NCI-H2081 (cell line): Measurements from ENCODE around the gene SLC35G6.
"Not testable (repeated sequence)": the region's sequence is repeated elsewhere in the genome, so short reads cannot be mapped to it uniquely, and the experiment has no call there.

Experiments
- DNase-seq, 2 experiments: peaks; one replicate each; lab custom pipeline; 2025; lab: John Stamatoyannopoulos, UW

The SLC35G6 gene

DNA sequence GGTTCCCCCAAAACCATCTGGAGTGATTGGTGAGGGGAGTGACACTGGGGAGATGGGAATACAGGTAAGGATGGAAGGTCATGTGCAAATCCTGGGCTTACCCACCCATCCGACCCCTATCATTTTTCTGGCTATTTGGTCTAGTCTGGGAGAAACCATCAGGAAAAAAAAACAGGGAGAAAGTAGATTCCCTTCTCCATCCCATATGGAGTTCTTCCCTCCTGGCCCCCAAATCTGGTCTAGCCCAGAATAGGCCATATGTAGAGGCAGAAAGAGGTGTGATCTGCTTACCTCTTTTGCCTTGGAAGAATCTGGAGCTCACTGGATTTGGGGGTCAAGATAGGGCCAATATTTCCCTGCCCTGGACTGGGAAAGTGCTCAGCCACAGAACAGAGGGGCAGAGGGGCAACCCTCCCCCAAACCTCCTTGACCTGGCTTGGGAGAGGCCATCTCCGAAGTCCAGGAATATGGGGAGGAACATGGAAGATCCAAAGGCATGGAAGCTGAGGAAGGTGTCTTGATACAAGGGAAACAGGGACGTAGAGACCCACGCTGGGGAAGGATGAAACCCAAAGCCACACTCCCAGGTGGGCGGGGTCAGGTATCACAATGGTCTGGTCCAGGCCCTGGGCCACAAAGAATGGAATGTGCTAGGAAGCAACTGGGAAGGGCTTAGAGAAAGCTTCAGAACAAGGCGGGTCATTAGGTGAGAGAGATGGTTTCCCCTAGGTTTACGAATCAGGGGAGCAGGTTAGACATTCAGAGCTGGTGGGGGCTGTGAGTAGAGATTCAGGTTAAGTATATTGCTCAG, 20.2 kb upstream of the SLC35G6 start:
- DNase-seq, result no peak

GRCh38 chr17:7462474-7463371, 18.5 kb upstream of the SLC35G6 start:
- DNase-seq, result no peak

GRCh38 chr17:7463372-7463846, 17.8 kb upstream of the SLC35G6 start:
- no peak for DNase-seq

- DNase-seq, result no peak
Measured at GRCh38 chr17:7464081-7464480, 17.2 kb upstream of the SLC35G6 start.

- DNase-seq, result no peak
Measured at GRCh38 chr17:7465597-7466275, 15.5 kb upstream of the SLC35G6 start.

- DNase-seq, result no peak
Measured at GRCh38 chr17:7466318-7466638, 15.0 kb upstream of the SLC35G6 start.

GRCh38 chr17:7466639-7467341, 14.5 kb upstream of the SLC35G6 start:
- no peak for DNase-seq

DNA sequence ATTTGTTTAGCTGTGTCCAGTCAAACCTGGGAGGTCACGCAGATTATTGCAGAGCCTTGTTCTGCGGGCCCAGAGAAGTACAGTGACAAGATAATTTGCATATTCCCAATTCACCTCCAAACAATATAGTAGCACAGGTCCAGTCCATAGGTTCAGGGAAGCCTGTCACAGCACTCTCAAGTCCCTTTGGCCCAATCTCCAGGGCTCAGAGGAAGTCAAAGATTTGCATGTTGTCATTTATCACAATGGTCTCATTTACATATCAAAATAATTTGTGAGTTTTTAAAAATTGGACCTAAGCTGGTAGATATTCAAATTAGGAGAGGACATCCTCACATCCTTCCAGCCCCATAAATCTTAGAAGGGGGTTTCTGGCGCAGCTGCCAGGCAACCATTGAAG, 13.7 kb upstream of the SLC35G6 start:
- DNase-seq, result no peak

DNA sequence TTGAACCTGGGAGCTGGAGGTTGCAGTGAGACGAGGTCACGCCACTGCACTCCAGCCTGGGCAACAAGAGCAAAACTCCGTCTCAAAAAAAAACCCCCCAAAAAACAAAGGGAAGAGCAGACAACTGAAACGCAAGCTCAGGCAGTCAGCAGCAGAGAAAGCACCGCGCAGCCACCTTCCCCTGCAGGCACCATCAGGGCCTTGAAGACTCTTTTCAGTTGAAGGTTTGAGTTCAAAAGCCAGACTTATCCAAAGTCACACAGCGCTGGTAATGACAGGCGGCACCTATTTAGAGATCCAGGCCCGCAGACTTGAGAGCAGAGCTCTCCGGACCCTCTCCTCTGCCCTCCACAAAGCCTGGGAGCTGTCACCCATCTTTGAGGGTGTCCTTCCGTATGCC, 13.0 kb upstream of the SLC35G6 start:
- DNase-seq, result no peak

GRCh38 chr17:7468804-7469389, 12.3 kb upstream of the SLC35G6 start:
- no peak for DNase-seq

DNA sequence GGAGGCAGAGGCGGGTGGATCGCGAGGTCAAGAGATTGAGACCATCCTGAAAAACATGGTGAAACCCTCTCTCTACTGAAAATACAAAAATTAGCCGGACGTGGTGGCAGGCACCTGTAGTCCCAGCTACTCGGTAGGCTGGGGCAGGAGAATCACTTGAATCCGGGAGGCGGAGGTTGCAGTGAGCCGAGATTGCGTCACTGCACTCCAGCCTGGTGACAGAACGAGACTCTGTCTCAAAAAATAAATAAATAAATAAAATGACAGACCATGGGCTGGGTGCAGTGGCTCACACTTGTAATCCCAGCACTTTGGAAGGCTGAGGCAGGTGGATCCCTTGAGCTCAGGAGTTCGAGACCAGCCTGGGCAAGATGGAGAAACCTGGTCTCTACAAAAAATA, 11.4 kb upstream of the SLC35G6 start:
- DNase-seq, result not testable (repeated sequence)

DNA sequence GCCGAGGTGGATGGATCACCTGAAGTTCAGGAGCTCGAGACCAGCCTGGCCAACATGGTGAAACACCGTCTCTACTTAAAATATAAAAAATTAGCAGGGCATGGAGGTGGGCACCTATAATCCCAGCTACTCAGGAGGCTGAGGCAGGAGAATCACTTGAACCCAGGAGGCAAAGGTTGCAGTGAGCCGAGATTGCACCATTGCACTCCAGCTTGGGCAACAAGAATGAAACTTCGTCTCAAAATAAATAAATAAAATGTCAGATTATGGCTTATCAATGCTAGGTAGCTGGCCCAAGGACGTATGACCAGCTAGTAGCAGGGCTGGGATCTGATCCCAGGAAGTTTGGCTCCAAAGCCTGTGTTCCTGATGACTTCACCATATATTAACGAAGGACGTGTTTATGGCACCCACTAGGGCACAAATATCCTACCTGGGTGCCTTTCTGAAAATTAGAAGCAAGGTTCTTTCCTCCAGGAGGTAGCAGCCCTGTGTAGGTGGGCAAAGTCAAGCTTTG, 10.7 kb upstream of the SLC35G6 start:
- not testable (repeated sequence) for DNase-seq

GRCh38 chr17:7471729-7472128, 9.5 kb upstream of the SLC35G6 start:
- DNase-seq, result no peak

DNA sequence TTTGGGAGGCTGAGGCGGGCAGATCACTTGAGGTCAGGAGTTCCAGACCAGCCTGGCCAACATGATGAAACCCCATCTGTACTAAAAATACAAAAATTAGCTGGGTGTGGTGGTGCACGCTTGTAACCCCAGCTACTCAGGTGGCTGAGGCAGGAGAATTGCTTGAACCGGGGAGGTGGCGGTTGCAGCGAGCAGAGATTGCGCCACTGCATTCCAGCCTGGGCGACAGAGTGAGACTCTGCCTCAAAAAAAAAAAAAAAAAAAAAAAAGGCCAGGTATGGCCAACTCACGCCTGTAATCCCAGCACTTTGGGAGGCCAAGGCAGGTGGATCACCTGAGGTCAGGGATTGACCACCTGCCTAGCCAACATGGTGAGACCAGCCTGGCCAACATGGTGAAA, 6.5 kb upstream of the SLC35G6 start:
- DNase-seq, result not testable (repeated sequence)

GRCh38 chr17:7475764-7476422, 5.4 kb upstream of the SLC35G6 start:
- DNase-seq, result no peak

- no peak for DNase-seq
Measured at GRCh38 chr17:7476494-7476893, 4.8 kb upstream of the SLC35G6 start.

GRCh38 chr17:7476951-7477350, 4.3 kb upstream of the SLC35G6 start:
- DNase-seq, result no peak

DNA sequence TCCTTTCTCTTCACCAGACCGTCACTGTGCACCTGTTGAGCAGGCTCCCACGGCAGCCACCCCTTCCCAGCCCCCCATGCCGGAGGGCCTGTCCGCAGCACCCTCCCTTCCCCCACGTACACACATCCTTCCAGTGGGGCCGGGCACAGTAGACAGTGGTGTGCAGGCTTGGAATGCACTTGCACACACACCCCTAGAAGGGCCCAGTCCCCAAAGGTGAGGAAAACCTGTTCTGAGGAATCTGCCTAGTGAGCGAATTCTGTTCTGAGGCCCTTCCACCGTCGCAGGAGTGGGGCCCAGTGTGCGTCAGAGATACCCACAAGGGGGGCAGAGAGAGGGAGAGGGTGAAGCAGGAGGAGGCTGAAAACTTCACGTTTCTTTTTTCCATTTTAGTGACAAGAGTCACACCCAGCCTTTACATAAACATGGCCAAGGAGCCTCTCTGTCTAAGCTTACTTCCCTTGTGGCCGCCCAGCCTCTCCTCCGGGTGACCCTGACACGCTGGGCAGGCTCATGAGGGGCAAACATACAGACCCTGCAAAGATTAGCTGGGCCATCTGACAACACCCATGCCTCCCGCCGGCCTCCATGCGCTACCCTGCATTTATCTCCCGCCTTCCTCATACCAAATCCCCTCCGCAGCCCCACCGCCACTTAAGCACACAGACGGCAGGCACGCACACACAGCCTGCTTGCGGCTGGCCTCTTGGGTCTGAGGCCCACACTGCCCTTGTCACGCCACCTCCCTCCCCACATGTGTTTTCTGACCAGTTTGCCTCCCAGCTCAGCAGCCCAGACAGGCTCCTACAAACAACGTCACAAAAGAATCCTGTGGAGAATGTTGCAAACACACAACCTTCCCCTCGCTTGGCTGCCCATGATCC, 3.6 kb upstream of the SLC35G6 start:
- no peak for DNase-seq
